ENCODE results near the gene FOXF1. TPM values are rescaled to one million over a fixed set of nuclear protein-coding genes. Genes with fewer than 3 reads are reported as not detected.

Gene FOXF1
- total RNA-seq, 2 experiments from 2014 or later = not detected

- H3K36me3 Mint-ChIP-seq (ENCODE audit: low read depth) = no peaks in the 10 kb centered on the region
- CTCF ChIA-PET = no interaction called here
- ATAC-seq (no peak), DNase-seq (no peak)
- peaks cover 4% of the 10 kb centered on the region for H3K4me1 Mint-ChIP-seq (ENCODE audit: low read depth)
- TF ChIP-seq CTCF (IDR thresholded peaks at IDR 0.05) = no peak
- no peak overlapping the region for H3K4me3 Mint-ChIP-seq
- intact Hi-C loops (cut with micrococcal nuclease) = loop anchor here (5.0 kb wide), 1 partner anchor 173 kb away; no protein-coding TSS in a partner anchor
- H3K27ac Mint-ChIP-seq = no peak overlapping the region
- H3K9me3 Mint-ChIP-seq = no peaks in the 10 kb centered on the region
- peaks cover 74% of the 10 kb centered on the region for H3K27me3 Mint-ChIP-seq
- POLR2A ChIA-PET = no interaction called here
Measured at GRCh38 chr16:86515413-86515776, 5.1 kb downstream of the FOXF1 start.

GRCh38 chr16:86515777-86516622, 5.7 kb downstream of the FOXF1 start:
- ATAC-seq (no peak), DNase-seq (no peak)
- no peak overlapping the region for H3K4me3 Mint-ChIP-seq
- TF ChIP-seq CTCF (IDR thresholded peaks at IDR 0.05) = no peak
- POLR2A ChIA-PET = no interaction called here
- peaks cover 2% of the 10 kb centered on the region for H3K4me1 Mint-ChIP-seq (ENCODE audit: low read depth)
- intact Hi-C loops (cut with micrococcal nuclease) = loop anchor here (5.0 kb wide), 1 partner anchor 174 kb away; no protein-coding TSS in a partner anchor
- CTCF ChIA-PET = interaction anchor here (0.7 to 1.8 kb wide), 2 partner anchors 8 to 471 kb away, joined by 3 to 8 read pairs; no protein-coding TSS in a partner anchor
- H3K27me3 Mint-ChIP-seq = peaks cover 74% of the 10 kb centered on the region
- no peaks in the 10 kb centered on the region for H3K9me3 Mint-ChIP-seq
- H3K27ac Mint-ChIP-seq = no peak overlapping the region
- no peaks in the 10 kb centered on the region for H3K36me3 Mint-ChIP-seq (ENCODE audit: low read depth)

- DNase-seq (no peak), ATAC-seq (no peak)
- POLR2A ChIA-PET = no interaction called here
- H3K4me1 Mint-ChIP-seq (ENCODE audit: low read depth) = peaks cover under 1% of the 10 kb centered on the region
- H3K27ac Mint-ChIP-seq = no peak overlapping the region
- no peaks in the 10 kb centered on the region for H3K9me3 Mint-ChIP-seq
- H3K36me3 Mint-ChIP-seq (ENCODE audit: low read depth) = no peaks in the 10 kb centered on the region
- intact Hi-C loops (cut with micrococcal nuclease) = loop anchor here (5.0 kb wide), 1 partner anchor 174 kb away; no protein-coding TSS in a partner anchor
- CTCF ChIA-PET = interaction anchor here (1.8 to 2.8 kb wide), 3 partner anchors 175 to 472 kb away, joined by 8 to 20 read pairs (median 19); no protein-coding TSS in a partner anchor
- no peak overlapping the region for H3K4me3 Mint-ChIP-seq
- TF ChIP-seq CTCF (IDR thresholded peaks at IDR 0.05) = no peak
- H3K27me3 Mint-ChIP-seq = peaks cover 77% of the 10 kb centered on the region
Measured at GRCh38 chr16:86516623-86517003, 6.3 kb downstream of the FOXF1 start.

GRCh38 chr16:86517033-86517432, 6.7 kb downstream of the FOXF1 start:
- ATAC-seq (no peak), DNase-seq (no peak)
- no peaks in the 10 kb centered on the region for H3K9me3 Mint-ChIP-seq
- H3K4me3 Mint-ChIP-seq = no peak overlapping the region
- no peaks in the 10 kb centered on the region for H3K36me3 Mint-ChIP-seq (ENCODE audit: low read depth)
- peaks cover 74% of the 10 kb centered on the region for H3K27me3 Mint-ChIP-seq
- no peak for TF ChIP-seq CTCF (IDR thresholded peaks at IDR 0.05)
- H3K4me1 Mint-ChIP-seq (ENCODE audit: low read depth) = no peaks in the 10 kb centered on the region
- ChIA-PET POLR2A (interaction anchor here (0.5 kb wide), 1 partner anchor 213 kb away, joined by 3 read pairs; no protein-coding TSS in a partner anchor), CTCF (interaction anchor here (1.0 to 2.8 kb wide), 6 partner anchors 16 to 698 kb away, joined by 3 to 20 read pairs (median 6); no protein-coding TSS in a partner anchor)
- no peak overlapping the region for H3K27ac Mint-ChIP-seq
- intact Hi-C loops (cut with micrococcal nuclease) = loop anchor here (5.0 kb wide), 1 partner anchor 175 kb away; no protein-coding TSS in a partner anchor
